A549 (cell line): ENCODE measurements around the gene OBSCN.

Source experiments
- BHLHE40 ChIP-seq: IDR thresholded peaks from 2 replicates; pipeline ENCODE4 v1.6.1; 2012; ENCODE audit warnings: low read depth, low read length, inconsistent platforms
- CBX2 ChIP-seq: fragments of 200-600 bp; sonication (generic); IDR thresholded peaks from 2 replicates; pipeline ENCODE4 v1.6.1; 2016; ENCODE audit warnings: low read depth, mild to moderate bottlenecking, borderline replicate concordance
- CTCF ChIP-seq: fragments of >200 bp; sonication (Bioruptor Twin); formaldehyde crosslinking; IDR thresholded peaks from 3 replicates; pipeline ENCODE4 v1.5.1; 2016
- EHF ChIP-seq: fragments of 250-450 bp; sonication (Bioruptor Pico); IDR thresholded peaks from 2 replicates; pipeline ENCODE4 v1.5.0; 2020; ENCODE audit warnings: mild to moderate bottlenecking
- EHMT2 ChIP-seq: fragments of 200-600 bp; sonication (generic); IDR thresholded peaks from 2 replicates; pipeline ENCODE4 v1.6.1; 2016; ENCODE audit warnings: antibody characterized with exemption, low read depth, mild to moderate bottlenecking, moderate library complexity
- FOSL2 ChIP-seq, 2 experiments: fragments of 450-650 bp in 1 of 2; fragments of >200 bp in 1 of 2; sonication (Bioruptor Twin) in 1 of 2; formaldehyde crosslinking; IDR thresholded peaks; 2 replicates each; pipeline versions ENCODE4 v1.5.0 to v1.6.1; 2016 to 2020; ENCODE audit warnings: mild to moderate bottlenecking in 1 of 2, moderate library complexity in 1 of 2
- MAFK ChIP-seq: fragments of 450-650 bp; IDR thresholded peaks from 2 replicates; pipeline ENCODE4 v1.6.1; 2014; ENCODE audit not compliant: partially characterized antibody
- MAZ ChIP-seq: fragments of 150-350 bp; IDR thresholded peaks from 2 replicates; pipeline ENCODE4 v1.6.1; 2014; ENCODE audit warnings: antibody characterized with exemption, low read depth, low read length, borderline replicate concordance
- MYC ChIP-seq: IDR thresholded peaks from 2 replicates; pipeline ENCODE4 v1.6.1; 2012; ENCODE audit warnings: mild to moderate bottlenecking, inconsistent platforms, low read length, improper control_type of control experiment, borderline replicate concordance
- POLR2AphosphoS2 ChIP-seq: conservative IDR thresholded peaks from 2 replicates; pipeline ENCODE4 v1.6.1; 2012; ENCODE audit warnings: low read length, improper control_type of control experiment, inconsistent platforms
- RCOR1 ChIP-seq: fragments of 150-350 bp; IDR thresholded peaks from 2 replicates; pipeline ENCODE4 v1.6.1; 2014; ENCODE audit warnings: antibody characterized with exemption, low read length, low read depth
- RFX5 ChIP-seq: fragments of 450-650 bp; IDR thresholded peaks from 2 replicates; pipeline ENCODE4 v1.7.1; 2014; ENCODE audit warnings: antibody characterized with exemption, mild to moderate bottlenecking, moderate library complexity
- ZFP36 ChIP-seq: fragments of 450-650 bp; IDR thresholded peaks from 2 replicates; pipeline ENCODE4 v1.6.1; 2014; ENCODE audit warnings: borderline replicate concordance; ENCODE audit not compliant: partially characterized antibody

GRCh38 chr1:228281631-228282328, 73.9 kb downstream of the OBSCN start:
- no peak for TF ChIP-seq RFX5
- TF ChIP-seq CTCF = no peak
- TF ChIP-seq MAFK = no peak
- no peak for TF ChIP-seq POLR2AphosphoS2
- no peak for TF ChIP-seq ZFP36
- no peak for TF ChIP-seq EHMT2
- TF ChIP-seq MAZ = no peak
- no peak for TF ChIP-seq CBX2
- no peak for TF ChIP-seq MYC
- TF ChIP-seq BHLHE40 = no peak
- no peak for TF ChIP-seq FOSL2 (IDR thresholded peaks at IDR 0.05)
- TF ChIP-seq FOSL2 (CRISPR knock-in tag; IDR thresholded peaks at IDR 0.05) = no peak
- no peak for TF ChIP-seq EHF (CRISPR knock-in tag)
- TF ChIP-seq RCOR1 = no peak
